GM03348 (cell line): ENCODE data around the gene TMEM207.
A peak's percentile ranks its signal among the peaks of the same experiment; 100 is the strongest.

ENCODE experiments used
- DNase-seq: peaks from one replicate; pipeline ENCODE4 v3.0.0; 2012; ENCODE audit warnings: low spot score

Gene TMEM207

GRCh38 chr3:190385731-190386688, 63.7 kb downstream of the TMEM207 start:
- peak; percentile 73 for DNase-seq

DNA sequence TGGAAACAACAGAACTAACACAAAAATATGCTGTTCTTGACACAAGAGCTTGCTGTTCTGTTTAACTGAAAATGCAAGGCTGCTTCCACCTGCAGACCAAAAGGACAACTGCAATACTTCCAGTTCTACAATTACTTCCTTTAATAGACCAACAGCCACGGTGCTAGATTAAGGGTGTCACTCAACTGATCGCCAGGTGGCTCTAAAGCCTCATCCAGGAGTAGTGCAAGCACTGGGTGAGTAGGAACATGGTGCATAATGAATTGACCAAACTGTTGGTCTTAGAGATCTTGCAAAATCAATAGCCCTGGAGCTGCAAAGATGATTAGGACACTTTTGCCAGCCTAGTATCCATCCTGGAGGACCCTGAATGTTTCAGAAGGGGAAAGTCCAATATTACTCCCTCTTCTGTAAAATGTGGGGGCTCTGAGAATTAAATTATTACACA, 65.4 kb downstream of the TMEM207 start:
- peak; percentile 5 for DNase-seq

- DNase-seq, result peak; percentile 13
Observed at GRCh38 chr3:190382082-190382481, 67.6 kb downstream of the TMEM207 start.

DNA sequence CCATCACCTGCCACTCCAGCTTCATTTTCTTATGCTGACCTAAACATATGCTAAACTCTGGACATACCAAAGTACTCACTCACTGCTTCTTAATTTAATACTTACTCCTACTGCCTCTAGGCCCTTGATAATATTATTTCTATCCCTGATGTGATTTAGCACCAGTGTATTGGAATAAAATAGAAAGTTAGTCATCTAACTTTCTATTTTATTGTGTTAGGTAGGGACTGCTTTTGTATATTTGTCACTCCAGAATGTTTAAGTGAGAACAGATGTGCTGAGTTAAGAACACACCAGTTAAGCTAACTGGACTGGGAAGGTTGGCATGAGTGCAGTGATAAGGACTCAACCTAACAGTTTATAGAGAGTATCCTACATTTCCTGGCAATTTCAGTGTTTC, 68.3 kb downstream of the TMEM207 start:
- DNase-seq, result no peak

DNA sequence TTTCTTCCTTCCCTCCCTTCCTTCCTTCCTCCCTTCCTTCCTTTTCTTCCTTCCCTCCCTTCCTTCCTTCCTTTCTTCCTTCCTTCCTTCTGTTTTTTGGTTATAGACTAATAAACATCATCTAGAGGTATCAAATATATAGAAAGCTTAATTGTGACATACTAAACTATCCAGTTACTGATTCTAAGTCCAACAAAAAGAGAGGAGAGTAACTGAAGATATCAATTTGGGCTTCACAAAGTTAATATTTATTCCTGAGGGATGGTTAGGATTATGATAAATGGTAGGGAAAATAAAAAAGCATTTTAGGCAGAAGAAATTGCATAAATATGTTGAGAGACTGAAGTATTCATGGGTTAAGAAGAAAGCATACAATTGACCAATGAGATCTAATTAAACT, 69.5 kb downstream of the TMEM207 start:
- no peak for DNase-seq
